Ramos (cell line): ENCODE results near the gene NEK2.

ENCODE experiments used
- in situ Hi-C: fragments of 300-500 bp; cut with MboI; formaldehyde crosslinking; loops from one replicate; pipeline ENCODE4 v1.14.3; 2022; ENCODE audit warnings: low sequenced_read_pairs; ENCODE audit not compliant: unreplicated experiment

NEK2 gene

DNA sequence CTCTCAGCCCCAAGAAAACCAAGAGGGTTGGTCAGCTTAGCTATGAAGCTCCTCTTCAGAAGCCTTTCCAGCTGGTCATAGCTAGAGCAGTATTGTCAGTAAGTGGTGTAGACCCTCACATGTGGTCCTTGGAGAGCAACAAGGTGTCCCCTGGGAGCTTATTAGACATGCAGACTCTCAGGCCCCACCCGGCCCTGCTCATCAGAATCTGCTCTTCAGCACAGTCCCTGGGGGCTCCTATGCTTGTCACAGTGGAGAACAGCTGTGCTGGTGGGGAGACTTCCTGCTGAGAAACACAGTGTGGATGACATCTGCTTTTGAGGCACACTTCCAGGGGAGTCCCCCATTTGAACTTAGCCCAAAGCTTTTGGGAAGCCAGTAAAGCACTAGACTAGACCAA lies 21.9 kb upstream of the NEK2 start:
- in situ Hi-C loops, result loop anchor here (25.0 kb wide), 3 partner anchors 340 to 665 kb away; partner anchors contain the start of genes DTL, INTS7 and PPP2R5A

DNA sequence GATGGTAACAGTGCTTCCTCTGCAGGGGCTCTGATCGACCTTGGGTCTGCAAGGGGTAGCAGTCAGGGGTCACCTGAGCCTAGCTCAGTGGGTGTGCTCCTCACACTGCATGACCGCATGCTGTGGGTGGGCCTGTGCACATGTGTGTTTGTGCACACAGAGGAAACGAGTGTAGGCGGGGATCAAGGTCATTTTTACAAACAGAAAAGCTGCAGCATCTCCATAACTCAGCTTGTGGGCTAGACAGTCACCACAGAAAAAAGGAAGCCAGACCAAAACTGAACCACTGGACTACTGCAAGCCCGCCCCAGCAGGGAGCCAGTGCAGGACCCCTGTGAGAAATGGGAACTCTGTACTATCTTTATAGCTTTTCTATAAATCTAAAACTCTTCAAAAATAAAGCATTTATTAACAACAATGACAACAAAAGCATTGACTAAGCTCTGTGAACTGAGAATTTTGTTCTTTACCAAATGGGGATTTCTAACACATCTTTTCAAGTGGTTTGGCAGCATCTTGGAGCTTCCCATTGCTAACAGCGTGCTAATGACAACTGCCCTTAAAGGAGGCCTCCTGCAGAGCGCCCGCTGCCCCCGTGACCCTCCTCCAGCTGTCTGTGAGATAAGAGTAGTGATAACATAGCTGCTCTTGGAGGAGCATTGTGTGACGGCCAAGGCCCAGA lies 19.9 kb upstream of the NEK2 start:
- in situ Hi-C loops, result loop anchor here (25.0 kb wide), 3 partner anchors 342 to 667 kb away; partner anchors contain the start of genes DTL, INTS7 and PPP2R5A

DNA sequence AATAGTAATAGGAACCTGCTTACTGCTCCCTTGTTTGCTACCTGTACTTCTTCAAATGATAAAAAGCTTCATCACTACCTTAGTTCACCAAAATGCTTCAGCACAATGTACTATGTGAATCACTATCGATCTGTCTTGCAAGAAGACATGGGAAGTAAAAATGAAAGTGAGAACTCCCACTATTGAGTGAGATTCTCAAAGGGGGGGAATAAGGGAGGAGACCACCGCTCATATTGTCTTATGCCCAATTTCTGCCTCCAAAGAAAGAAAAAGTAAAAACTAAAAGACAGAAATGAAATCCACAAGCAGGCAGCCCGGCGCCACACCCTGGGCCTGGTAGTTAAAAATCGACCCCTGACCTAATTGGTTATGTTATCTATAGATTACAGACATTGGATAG lies 18.5 kb upstream of the NEK2 start:
- in situ Hi-C loops, result loop anchor here (25.0 kb wide), 3 partner anchors 343 to 668 kb away; partner anchors contain the start of genes DTL, INTS7 and PPP2R5A

DNA sequence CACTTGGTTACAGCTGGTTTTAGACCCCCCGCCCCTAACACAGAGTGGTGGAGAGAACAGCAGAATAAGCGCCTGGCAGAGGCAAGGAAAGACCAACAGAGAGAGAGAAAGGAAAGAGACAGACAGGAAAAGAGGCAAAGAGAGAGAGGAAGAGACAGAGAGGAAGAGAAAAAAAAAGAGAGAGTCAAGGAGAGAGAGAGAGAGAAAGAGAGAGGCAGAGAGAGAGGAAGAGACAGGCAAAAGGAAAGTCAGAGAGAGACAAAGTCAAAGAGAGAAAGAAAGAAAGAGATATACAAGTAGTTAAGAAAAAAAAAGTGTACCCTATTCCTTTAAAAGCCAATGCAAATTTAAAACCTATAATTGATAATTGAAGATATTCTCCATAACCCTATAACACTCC lies 13.0 kb upstream of the NEK2 start:
- in situ Hi-C loops, result loop anchor here (25.0 kb wide), 3 partner anchors 349 to 674 kb away; partner anchors contain the start of genes DTL, INTS7 and PPP2R5A

DNA sequence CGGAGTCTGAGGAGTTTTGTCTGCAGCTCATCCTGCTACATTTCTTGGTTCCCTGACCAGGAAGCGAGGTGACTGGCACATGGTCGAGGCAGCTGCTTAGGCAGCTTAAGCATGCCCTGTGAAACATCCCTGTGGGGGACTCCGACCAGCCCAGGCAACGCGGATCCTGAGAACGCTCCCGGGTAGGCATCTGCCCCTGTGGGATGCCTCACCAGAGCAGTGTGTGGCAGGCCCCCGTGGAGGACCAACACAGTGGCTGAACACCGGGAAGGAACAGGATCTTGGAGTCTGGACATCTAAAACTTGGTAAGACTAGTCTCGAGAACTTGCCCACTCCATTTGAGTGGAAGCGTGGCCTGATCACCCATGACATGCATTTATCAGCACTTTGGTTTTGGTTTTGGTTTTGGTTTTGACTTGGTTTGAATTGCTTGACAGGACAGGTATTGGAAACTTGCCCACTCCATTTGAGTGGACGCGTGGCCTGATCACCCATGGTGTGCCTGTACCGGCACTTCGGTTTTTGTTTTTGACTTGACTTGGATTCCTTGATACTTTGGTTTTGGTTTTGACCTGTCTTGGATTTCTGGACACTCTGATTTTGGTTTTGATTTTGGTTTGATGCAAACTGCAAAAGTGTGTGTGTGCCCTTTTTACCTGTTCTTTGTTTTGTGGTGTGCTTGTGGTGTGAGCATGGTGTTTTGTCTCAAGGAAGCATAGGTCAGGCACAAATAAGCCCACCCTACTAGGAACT lies 12.2 kb upstream of the NEK2 start:
- in situ Hi-C loops, result loop anchor here (25.0 kb wide), 3 partner anchors 350 to 675 kb away; partner anchors contain the start of genes DTL, INTS7 and PPP2R5A

DNA sequence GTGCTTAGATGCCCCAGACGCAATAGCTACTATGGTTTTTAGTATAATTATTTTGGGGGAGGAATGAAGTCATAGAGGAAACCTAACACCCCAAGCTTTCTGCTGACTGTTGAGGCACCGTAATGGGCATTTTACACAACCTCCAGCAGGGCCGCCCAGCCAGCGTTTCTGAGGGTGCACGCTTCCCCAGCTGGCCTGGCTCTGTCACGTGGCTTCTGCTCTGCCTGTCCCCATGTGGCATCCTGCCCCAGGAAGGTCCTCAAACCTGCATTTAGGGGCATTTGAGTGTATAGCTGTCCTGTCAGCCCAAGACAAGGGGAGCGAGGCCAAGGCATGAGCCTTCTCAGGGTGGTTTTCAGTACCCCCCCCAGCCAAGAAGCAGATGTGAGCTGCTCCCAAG lies 10.4 kb upstream of the NEK2 start:
- in situ Hi-C loops, result loop anchor here (25.0 kb wide), 3 partner anchors 351 to 676 kb away; partner anchors contain the start of genes DTL, INTS7 and PPP2R5A

DNA sequence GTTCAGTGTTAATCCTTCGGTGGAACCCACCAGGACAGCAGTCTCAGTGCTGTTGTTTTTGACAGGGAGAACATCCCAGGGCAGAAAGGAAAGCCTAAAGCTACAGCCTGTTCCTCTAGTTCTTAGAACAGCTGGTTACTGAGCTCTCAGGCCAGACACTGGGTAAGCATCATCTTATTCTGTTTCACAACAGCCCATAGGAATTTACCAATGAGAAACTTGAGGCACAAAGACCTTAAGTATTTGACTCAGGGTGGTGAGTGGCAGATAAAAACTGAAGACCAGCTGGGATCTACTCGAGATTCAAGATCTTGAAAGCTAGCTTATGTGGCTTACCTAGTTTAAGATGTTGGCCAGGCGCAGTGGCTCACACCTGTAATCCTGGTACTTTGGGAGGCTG lies 9.4 kb upstream of the NEK2 start:
- in situ Hi-C loops, result loop anchor here (25.0 kb wide), 3 partner anchors 353 to 678 kb away; partner anchors contain the start of genes DTL, INTS7 and PPP2R5A

DNA sequence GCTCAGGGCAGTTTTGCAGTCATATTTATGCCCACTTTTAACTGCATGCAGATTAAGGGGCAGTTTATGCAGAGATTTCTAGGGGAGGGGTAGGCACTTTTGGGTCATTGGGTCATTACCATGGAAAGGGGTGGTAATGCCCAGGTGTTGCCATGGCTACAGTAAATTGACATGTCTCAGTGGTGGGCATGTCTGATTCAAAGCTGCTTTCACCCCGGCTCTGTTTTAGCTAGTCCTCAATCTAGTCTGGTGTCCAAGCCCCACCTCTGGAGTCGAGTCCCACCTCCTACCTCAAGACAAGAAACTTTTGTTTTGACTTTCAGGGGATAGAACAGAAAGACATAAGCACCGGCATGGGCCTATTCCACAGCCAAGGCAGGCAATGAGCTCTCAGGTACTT lies 8.9 kb upstream of the NEK2 start:
- in situ Hi-C loops, result loop anchor here (25.0 kb wide), 3 partner anchors 353 to 678 kb away; partner anchors contain the start of genes DTL, INTS7 and PPP2R5A

DNA sequence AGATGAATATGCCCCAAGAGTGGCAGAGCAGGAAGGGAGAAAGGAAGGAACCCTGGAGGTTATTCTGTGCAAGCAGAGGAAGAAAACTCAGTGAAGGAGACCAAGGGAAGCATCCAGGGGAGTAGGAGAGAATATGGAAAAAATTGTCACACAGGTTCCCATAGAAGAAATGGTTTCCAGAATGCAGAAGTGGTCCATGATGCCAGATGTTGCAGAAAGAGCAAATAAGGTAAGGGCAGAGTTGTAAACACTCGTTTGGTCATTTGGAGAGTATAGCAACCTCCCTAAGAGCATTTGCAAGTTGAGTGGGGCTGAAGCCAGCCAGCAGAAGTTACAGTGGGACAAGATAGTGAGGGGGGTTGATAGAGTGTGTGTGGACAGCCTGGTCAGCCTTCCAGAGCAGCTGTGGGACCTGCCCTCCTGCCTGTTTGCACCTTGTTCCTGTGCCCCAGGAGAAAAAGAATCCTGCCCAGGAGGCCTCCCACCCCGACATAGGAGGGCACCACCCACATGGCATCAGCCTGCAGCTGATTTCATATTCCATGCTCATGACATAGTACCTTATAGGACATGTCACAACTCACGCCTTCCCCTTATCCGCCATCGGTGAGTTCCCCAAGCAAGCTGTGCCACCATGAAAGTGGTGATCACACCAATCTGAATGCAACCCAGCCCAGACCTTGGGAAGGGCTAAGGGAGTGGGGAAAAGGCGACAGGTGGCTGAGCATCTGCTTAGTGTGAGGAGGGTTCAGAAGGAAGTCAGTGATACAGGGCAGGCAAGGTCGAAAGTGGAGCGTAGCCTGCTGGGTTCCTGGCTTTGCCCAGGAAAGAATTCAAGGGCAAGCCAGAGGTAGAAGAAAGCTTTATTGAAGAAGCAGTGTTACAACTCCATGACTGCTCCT lies 8.2 kb upstream of the NEK2 start:
- in situ Hi-C loops, result loop anchor here (25.0 kb wide), 3 partner anchors 354 to 679 kb away; partner anchors contain the start of genes DTL, INTS7 and PPP2R5A

DNA sequence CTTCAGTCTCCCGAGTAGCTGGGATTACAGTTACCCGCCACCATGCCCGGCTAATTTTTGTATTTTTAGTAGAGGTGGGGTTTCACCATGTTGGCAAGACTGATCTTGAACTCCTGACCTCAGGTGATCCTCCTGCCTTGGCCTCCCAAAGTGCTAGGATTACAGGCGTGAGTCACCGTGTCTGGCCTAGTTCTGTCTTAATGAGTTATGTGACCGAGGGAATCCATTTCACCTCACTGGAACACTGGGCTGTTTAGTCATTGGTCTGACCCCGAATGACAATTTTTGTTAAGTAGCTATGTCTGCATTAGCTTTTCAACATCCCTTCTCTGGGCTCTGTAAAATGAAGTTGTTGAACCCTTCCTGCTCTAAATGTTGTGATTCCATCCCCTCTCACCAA lies 6.8 kb upstream of the NEK2 start:
- in situ Hi-C loops, result loop anchor here (25.0 kb wide), 3 partner anchors 355 to 680 kb away; partner anchors contain the start of genes DTL, INTS7 and PPP2R5A

DNA sequence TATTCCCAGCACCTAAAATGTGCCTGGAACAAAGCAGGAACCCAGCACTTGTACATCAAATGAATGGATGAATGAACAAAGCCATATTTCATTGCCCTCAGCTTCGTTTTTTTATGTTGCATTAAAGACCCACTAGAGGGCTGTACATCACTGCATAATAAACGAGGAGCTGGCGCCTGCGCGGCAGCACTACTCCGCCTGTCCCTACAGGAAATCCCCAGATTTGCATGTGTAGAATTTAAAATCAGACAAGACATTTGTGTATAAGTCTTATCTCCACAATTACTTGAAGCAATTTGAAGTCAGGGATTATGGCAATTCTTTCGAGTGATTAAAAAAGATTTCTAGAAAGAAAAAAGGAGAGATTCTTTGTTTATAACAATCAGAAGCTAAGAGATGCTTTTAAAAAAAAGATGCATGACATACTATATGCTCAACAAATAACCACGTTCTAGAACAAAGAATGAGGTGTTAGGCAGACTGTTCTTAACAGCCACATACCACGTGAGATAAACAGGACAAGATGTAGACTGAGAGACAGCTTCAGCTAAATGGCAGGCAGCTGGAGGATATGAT lies 5.4 kb upstream of the NEK2 start:
- in situ Hi-C loops, result loop anchor here (25.0 kb wide), 3 partner anchors 356 to 681 kb away; partner anchors contain the start of genes DTL, INTS7 and PPP2R5A

DNA sequence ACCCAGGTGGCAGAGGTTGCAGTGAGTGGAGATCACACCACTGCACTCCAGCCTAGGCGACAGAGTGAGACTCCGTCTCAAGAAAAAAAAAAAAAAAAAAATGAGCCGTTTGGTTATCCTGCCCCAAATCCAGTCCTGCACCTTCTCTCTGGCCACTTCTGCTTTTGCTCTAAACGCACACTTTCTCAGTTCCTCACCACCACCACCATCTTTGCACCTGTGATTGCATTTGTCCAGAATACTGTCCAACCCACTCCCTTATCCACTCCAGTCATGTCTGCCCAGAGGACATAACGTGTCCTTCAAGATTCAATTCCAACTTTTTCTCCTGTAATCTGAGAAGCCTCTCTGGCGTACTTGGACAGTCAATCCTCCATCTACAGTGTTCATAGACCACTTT lies 2.2 kb upstream of the NEK2 start:
- in situ Hi-C loops, result loop anchor here (5.0 to 25.0 kb wide), 4 partner anchors 360 to 775 kb away; partner anchors contain the start of genes DTL, INTS7 and PPP2R5A

DNA sequence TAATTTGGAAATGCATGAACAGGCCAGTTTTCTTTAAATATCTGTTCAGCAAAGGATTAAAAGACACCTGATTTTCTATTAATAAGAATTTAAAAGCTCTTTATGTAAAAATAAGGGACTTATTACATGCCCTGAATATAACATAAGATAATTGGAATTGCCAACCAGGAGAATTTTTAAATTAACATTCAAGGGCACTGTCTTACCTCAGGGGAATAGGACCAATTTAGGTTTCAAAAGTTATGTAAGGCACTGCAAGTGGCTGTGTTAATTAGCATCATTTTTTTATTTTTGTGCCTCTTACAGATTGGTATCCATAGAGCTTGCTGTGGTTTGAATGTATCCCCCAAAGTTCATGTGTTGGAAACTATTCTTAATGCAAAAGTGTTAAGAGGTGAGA lies 1.3 kb upstream of the NEK2 start:
- in situ Hi-C loops, result loop anchor here (5.0 to 25.0 kb wide), 4 partner anchors 361 to 776 kb away; partner anchors contain the start of genes DTL, INTS7 and PPP2R5A

DNA sequence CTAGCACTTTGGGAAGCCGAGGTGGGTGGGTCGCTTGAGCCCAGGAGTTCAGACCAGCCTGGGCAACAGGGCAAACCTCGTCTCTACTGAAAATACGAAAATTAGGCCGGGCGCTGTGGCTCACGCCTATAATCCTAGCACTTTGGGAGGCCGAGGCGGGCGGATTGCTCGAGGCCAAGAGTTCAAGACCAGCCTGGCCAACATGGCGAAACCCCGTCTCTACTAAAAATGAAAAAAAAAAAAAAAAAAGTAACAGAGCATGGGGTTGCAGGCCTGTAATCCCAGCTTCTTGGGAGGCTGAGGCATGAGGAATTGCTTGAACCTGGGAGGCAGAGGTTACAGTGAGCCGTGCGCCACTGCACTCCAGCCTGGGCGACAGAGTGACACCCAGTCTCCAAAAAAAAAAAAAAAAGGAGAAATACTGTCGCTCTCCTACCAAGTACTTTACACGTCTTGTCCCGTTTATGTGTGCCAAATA lies 724 bp upstream of the NEK2 start:
- in situ Hi-C loops, result loop anchor here (5.0 to 25.0 kb wide), 4 partner anchors 361 to 776 kb away; partner anchors contain the start of genes DTL, INTS7 and PPP2R5A

DNA sequence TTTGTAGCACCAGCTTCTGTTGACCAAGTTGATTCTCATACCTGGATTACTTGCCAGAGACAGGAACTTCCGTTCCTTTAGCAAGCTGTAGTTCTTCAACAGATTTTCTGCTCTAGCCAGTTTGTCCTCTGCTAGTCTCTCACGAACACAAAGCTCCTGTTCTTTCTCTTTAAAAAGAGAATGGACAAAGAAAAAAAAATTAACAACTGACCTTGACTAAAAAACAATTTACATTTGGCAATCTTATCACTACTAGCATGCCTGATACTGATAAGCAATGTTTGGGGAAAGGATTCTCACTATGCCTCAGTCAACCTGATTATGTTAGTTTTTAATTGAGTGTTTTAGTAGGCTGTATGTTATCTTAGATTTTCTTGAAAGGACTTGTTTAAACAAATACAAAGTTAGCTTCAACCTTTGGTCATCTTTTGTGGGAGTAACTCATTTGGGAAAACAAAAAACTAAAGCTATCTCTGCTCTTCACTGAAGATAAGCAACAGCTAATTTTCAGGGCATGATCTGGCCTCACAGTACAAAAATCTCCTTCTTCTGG lies 8.3 kb downstream of the NEK2 start:
- in situ Hi-C loops, result loop anchor here (25.0 kb wide), 1 partner anchor 1255 kb away; no protein-coding TSS in a partner anchor

DNA sequence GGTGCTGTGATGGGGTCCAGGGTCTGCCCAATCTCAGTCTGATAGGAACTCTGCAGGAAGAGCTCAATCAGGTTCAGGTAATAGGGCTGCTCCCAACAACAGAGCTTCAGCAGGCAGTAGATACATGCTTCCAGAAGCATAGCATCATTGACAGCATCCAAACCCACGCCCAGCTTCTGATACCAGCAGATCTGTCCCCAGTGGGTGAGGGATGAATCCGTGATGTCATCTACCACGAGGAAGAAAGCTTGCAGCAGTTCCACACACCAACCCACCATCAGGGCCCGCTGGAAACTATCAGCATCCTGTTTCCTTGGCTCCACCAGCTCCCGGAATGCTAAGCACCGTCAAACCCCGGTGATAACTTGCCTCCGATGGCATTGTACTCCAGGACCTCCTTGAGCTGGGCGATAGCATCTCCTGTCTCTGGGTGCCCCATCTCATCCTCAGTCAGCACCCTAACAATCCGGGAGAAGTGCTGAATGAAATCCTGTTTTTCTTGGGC lies 14.7 kb downstream of the NEK2 start:
- in situ Hi-C loops, result loop anchor here (25.0 kb wide), 1 partner anchor 1248 kb away; no protein-coding TSS in a partner anchor

DNA sequence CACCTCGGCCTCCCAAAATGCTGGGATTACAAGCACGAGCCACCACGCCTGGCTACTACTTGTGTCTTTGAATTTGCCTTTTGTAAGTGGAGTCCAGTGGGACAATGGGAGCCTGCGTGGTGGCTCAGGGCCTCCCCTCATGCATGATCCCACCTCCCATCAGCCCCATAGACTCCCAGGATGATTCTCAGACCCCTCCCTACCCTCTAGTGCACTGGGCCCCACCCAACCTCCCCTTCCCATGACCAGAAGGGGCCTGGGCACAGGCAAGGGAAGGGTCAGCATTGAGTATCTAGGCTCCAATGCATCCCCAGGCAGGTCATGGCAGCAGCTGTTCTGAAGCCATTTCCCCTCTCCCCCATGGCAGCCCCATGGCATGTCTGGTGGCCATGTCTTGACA lies 18.7 kb downstream of the NEK2 start:
- in situ Hi-C loops, result loop anchor here (10.0 to 25.0 kb wide), 3 partner anchors 142 to 1244 kb away; partner anchors contain the start of gene TRAF5
